HG02763 (cell line): ENCODE data around the gene BTBD9.

ENCODE experiments used
- ATAC-seq: cut with Tn5 transposase; IDR thresholded peaks from one replicate; pipeline ENCODE4 v1.9.1; 2021; ENCODE audit warnings: mild to moderate bottlenecking, moderate library complexity; ENCODE audit not compliant: unreplicated experiment

Gene BTBD9

DNA sequence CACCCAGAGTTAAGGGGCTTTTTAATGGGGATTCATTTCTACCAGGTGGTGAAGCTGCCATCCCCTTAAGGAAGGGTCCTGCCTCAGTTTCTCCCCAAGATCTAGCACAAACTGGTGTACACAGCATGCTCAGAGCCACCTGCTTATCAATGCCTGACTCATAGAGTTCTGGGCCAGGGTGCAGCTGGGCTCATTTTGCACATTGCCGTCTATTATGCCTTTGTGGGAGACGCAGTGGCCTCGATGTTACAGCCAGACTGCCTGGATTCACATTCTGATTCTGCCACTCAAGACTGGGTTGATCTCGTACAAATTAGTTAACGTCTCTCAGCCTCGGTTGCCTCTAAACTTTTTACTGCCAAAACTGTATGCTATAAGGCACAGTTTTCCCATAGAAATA is 454.5 kb downstream of the BTBD9 start:
- no peak for ATAC-seq

DNA sequence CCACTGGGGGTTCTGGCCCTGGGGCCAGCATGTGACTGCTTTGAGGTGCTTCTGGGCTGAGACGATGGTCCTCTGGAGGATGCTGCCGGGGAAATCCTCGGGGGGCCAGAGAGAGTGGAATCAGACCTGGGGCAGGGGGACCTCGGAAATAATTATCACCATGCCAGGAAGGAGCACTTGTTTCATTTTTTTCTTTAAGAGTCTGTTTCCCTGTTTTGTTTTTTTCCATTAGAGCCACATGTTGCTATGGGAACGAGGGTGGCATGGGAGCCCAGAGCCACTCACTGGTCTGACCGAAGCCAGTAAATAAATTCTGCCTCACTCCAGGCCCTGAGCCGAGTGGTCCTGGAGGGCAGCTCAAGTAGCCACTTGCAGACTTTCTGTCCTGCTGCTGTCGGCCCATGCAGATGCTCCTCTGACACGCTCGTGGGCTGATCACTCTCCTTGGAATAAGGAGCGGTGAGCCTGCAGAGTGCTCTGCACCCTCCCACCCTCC is 455.1 kb downstream of the BTBD9 start:
- no peak for ATAC-seq

DNA sequence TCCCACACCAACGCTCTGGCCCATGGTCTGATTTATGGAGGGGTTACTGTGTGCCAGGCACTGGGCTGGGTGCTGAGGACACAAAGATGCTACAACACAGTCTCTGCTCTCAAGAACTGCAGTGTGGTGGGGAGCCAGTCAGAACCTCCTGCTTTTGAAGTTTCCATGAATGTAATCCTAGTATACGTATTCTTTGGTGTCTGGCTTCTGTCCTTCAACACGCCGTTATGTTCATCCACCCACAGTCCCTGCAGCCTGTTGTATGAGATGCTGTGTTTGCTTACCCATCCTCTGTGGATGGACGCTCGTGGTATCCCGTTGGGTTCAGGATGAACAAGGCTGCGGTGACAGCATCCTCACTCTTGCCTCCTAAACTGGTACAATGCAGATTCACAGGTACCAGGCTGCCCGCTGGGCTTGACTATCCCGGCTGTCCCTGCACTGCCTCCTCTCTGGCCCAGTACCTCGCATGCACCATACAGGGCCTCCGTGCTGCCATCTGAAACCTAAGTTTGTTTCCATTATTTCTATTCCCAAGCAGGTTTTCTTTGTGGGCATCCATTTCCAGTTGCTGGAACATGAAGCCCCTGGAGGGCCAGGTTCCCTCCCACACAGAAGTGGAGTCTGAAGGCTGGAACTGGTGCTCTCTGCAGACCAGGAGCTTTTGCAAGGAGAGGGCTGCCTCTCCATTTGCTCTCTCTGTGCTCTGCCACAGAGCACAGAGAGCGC is 455.7 kb downstream of the BTBD9 start:
- no peak for ATAC-seq

DNA sequence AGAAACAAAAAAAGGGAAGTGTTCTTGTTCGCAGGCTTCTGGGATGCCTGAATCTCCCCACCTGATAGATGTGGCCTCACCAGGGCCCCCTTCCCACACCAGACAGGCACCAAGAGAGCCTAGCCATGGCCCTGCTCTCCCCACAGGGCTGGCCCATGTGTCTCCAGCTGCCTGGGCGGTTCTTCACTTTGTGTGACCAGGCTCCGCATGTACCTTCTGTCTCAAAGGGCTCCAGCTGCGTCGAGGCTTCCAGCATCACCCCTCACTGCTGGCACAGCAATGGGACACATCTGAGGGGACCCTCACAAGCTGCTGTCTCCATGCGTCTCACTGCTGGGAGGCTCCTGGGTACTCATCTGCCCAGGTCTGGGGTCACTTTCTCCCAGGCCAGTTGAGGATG is 457.3 kb downstream of the BTBD9 start:
- ATAC-seq, result no peak

DNA sequence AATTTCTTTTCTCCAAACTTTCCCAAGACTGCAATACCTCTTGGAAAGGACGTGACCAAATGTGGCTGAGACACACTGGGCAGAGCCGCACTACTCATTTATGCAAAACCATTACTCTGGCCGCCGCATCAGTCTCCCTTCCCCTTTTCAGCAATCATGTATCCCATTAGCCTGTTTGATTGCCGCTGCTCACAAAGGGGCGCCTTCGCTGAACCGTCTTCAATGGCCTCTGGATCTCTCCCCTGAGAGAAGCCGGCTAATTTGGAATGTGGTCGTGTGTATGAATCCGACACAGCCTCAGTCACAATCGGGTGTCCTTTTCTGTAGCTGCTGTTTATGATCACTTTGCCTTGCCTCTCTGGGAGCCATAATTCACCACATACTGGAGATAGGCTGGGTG is 459.1 kb downstream of the BTBD9 start:
- no peak for ATAC-seq

DNA sequence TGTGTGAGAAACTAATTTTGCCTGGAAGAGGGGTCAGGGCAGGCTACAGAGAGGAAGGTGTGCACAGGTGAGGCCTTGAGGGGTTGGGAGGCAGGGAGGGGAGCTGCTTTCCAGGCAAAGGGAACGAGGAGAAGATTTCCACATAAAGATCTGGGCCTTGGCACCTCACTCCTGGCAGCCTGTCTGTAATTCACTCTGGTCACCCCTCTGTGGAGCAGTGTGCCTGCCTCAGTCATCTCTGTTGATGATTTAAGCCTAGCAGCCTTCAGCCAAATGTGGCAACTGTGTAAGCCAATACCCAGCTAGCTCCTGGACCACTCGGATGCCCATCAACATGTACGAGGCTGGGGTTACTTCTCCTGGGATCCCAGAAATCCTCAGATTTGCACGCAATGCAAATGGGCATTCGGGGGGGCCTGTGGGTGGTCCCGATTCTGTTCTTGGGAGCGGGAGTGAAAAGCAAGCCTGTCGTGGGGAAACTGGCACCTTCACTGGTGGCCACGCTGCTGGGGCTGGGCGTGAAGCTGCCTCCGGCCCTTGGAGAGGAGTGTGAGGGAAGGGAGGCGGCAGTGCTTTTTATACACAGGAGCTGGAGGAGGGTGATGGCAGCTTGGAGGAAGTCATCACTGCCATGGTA is 459.8 kb downstream of the BTBD9 start:
- no peak for ATAC-seq

DNA sequence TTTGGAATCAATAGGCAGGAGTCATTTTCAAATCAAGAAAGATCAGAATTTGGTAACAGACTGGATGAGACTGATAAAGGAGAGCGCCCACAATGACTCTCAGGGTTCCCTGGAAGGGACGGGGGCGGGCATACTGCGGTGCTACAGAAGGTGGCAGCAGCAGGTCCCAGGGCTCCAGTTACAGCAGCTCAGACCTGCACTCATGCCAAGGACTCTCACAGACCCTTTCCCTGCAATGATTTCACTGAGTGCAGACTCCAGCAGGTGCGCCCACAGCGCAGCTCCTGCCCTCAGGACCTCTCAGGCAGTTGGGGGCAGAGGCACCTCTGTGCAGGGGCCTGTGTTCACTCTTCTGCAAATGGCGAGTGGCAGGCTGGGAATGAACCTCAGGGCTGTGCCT is 460.4 kb downstream of the BTBD9 start:
- no peak for ATAC-seq

DNA sequence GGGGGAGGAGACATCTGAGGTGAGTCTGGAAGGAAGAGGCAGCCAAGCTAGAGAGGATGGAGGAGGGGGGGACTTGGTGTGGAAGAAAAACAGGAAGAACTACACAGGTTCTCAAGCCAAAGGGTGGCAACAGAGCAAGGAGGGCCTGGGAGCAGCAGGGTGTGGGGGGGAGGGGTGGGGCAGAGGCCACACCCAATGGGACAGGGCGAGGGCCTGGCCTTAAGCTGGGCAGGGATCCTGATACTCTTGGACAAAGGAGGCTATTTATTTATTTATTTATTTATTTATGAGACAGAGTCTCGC is 461.2 kb downstream of the BTBD9 start:
- no peak for ATAC-seq

DNA sequence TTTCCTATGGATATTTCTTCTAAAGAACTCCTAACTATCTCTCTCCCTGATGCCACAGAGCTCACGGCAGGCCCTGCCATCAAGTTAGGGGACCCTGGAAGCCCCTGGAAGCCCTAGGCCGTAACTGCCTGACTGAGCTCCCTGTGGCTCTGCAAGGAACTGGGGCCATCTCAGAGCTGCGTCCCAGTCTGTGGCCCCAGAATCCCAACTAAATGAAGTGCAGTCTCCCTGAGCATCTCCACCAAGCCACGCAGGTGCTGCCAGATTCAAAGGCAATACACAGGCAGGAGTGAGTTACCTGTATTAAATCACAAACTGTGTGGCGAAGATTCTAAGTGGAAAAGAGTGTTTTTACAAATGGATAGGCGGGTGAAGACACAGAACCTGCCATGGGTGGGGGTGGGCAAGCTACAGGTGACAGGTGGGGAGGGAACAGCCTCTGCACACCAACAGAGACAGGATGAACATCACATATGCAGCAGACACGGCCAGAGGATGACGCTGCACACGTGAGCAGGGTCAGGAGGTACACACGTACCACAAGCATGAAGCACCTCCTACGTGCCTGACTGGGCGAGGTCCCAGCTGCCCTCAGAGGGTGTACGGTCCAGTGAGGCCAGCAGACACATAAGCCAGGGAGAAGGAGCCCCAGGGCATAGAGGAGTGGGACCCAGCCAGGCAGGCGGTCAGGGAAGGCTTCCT is 461.7 kb downstream of the BTBD9 start:
- ATAC-seq, result no peak

DNA sequence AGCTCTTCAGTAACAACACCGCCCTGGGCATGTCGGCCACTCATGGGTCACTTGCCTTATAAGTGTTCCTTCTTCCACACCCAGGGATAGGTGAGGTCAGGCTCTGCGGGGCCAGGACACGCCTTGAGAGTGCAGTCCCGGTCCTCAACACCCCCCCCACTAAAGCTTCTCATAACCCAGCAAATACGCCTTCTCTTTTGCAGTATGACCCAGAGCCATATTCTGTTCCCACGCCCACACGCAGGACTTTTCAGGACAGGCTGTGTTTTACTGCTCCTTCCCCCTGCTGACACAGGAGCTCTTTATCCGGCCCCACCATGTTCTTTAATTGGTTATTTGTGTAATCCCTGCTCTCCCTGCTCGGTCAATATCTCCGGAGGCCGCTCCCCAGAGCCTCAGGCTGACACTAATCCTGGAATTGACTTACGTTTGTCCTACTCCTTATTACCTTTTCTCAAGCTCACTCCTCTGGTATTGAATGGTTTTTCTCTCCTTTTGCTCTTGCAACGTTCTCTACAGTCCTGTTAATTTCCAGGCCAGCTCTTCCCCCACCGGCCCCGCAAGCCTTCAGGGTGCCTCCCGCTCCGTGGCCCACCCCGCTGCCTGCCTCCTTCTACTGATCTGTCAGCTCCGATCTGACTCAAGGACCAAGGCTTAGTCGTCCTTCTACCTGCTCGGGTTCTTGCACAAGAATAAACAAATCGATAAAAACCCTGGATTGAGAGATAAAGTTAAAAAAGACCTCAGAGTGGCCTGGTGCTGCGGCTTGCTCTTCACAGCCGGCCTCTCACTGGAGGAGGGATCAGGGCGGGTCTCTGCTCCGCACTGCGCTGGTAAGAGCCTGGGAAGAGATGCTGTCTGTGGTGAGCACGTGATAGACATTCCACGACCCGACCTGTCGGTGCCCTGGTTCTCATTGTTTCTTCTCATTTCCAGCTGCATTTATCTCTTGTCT is 462.7 kb downstream of the BTBD9 start:
- ATAC-seq, result no peak

DNA sequence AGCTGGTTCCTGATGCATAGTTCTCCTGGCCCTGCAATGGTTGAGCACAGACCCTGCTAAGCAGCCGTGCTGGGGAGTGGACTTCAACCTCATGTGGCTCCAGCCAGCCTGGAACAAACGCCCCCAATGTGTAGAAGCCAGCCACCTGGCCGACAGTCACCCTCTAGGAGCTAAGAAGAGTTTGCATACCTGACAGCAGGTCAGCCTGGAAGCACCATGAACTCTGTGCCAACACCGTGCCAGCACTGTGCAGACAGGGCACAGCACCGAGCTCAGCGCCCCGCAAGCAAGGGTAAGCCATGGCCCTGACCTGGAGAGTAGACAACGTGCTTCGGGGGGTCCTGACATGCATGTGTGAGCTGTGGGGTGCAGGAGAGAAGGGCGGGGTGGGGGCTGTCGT is 463.9 kb downstream of the BTBD9 start:
- no peak for ATAC-seq

DNA sequence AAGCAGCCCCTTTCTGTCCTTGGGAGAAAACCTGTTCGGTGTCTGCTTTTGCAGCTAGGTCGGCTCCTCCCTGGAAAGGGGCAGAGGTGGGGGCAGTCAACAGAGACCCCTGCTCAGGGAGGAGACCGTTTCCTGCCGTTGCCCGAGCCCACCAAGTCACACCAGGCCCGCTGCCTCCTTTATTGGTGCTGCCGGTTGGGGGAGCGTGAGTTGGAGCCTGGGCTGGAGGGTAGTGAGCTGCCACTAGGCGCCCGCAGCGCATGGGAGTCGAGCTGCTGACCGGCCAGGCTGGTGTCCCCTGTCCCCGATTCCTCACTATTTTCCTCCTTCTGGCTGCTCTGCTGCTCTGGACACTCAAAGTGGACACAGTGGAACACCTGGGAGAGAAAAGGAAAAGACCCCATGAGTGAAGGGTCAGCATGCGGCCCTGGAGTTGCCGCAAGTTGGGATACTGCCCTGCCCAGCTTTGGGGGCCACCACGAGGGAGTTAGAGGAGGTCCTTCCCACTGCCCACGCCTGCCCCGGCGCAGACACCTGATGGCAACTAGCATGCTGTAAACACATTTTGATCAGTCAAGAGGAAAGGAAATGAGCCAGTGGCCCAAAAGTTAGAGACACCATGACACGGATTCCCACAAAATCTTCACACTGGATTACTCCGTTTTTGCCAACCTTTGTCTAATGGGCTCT is 464.8 kb downstream of the BTBD9 start:
- ATAC-seq, result no peak

DNA sequence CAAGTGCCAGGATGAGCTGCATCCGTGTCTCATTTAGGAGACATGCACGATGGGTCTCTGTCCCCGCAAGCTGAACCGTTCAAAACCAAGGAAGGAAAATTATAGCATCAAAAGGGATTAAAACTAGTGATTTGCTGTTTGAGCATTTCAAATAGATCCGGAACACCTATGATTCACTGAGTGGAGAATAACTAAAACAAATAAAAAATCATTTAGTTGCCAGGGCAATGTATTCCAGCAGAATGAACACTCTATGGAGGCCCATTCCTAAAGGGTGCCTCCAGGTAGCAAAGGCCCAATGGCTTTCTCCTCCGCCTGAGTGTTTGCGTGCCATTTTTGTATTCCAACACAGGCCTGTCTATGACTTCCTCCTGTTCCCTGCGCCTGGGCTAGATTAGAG is 465.4 kb downstream of the BTBD9 start:
- no peak for ATAC-seq

DNA sequence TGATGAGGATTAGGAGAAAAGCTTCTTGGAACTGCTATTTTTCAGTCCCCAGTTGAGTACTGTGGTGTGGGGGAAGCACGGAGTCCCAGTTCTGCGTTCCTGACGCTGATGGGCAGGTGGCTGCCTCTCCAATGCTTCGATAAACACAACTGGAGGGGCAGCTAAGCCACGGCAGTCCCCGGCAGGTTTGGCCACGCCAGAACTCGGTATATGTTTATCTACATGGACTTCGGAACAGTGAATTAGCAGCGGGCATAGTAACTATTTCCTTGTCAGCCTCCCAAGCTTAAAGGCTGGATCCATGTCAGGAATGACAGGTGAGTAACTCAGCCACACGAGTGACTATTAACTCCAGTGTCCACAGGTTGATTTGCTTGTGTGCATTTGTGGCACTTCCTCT is 465.8 kb downstream of the BTBD9 start:
- no peak for ATAC-seq

DNA sequence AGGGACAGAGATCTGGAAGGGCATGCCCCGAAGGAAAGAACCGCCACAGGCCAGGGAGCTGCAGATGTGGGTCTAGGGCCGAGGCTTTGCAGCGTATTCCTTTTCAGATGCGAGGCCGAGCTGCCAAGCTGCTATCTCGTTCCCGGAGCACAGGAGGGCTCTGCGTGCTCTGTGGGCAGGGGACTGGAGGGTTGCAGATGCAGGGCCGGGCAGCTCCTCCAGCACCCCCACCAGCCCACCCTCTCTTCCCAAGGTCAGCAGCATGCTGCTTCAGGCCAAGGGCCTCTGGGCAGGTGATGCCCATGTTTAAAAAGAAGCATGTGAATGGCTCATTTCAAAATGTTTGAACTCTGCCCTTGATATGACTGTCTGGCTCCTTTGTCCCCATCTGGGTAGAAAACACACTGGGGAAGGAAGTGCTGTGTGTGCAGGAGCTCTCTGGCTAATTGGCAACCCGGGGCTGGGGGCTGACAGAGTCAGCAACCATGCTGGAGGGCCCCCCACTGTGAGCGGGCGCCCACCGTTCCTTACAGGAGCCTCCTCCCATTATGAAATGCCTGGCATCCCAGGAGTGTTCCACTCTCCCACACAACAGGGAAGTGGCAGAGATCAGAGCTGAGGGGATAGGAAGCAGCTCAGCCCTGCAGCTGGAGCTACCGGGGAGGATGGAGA is 466.9 kb downstream of the BTBD9 start:
- ATAC-seq, result no peak

DNA sequence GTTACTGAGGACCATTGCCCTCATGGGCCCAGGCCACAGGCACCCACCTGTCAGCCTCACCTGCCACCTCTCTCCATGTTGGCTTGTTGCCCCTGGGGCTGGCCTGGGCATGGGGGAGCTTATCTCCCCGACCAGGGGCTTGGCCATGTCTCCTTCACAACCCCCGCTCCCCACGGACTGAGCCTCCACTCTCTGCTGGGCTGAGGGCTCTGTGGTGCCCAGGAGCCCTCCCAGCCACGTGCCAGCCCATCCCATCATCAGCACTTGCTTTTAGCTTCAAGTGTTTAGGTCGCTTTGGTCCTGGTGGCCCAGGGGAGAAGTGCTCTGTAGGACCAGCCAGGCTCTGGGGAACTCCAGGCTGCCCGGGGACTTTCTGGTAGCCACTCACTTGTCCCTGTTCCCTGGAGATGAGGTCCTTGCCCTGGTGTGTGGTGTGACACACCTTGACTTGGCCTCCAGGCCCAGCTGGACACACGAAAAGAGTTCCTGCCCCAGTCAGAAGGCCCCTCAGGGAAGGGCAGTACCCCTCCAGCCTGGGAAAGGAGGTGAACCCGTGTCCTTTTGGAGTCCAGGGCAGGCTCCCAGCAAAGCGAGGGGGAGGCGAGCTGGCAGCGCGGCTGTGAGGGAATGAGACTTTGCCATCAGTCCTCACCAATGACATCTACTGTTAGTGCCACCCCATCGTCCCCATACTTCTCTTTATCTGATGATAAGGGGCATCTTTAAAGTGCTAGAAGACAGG is 467.6 kb downstream of the BTBD9 start:
- ATAC-seq, result no peak

DNA sequence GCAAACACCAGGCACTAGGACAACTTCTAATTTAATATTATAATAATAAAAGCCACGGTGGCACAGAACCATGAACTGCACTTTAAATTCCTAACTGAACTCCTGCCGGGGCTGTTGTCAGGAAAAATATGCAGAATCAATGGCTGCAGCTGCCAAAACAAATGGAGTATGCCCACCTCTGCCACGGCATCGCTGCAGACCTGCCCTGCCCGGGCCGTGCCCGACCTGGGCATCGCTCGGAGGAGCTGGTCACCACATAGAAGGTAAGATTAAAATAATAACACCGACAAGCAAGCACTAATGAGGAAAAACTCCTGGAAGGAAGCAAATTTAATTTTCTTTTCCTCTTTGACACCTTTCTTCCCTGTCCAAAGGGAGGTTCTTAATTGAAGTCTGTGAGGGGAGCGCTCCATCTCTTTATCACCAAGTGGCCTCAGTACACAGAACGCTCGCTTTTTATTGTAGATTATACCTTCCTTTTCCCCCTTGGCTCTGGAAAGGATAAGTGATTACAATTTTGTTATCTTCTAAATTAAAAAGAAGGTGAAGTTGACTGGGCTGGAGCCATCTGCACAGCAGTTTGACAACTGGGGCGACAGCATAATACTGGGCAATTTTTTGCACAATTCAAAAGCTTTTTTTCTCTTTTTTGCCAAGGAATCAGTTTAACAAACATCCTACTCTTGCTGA is 468.9 kb downstream of the BTBD9 start:
- no peak for ATAC-seq

DNA sequence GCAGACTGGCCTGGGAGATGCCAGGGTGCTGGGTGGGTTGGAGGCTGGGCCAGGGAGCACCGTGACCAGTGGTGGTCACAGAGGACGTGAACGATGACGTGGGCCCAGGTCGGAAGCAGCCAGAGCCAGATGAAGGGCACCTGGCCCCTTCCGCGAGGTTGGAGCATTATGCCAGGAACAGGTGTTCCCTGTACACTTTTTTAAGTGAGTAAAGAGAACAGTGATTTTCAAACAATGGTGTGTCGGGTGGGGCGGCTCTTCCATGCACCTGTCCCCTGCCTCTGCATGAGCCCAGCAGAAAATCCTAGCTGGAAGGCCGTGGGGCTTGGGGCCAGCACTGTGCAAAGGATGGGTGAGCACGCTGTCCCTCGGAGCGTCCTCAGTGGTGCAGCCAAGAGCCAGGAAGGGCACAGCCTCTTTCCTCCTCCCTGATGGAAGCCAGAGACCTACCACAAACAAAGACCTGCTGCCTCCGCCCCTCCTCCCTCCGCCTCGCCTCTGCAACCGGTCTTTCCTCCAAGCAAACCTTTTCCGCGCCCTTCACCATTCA is 469.7 kb downstream of the BTBD9 start:
- ATAC-seq, result no peak
